AML-193 (cell line): Measurements from ENCODE around the gene TMEM176A.
"Not testable (repeated sequence)": the region's sequence is repeated elsewhere in the genome, so short reads cannot be mapped to it uniquely, and the experiment has no call there.

Experiments used
- DNase-seq, 2 experiments: peaks; one replicate each; lab custom pipeline; 2025; lab: John Stamatoyannopoulos, UW

TMEM176A gene

DNA sequence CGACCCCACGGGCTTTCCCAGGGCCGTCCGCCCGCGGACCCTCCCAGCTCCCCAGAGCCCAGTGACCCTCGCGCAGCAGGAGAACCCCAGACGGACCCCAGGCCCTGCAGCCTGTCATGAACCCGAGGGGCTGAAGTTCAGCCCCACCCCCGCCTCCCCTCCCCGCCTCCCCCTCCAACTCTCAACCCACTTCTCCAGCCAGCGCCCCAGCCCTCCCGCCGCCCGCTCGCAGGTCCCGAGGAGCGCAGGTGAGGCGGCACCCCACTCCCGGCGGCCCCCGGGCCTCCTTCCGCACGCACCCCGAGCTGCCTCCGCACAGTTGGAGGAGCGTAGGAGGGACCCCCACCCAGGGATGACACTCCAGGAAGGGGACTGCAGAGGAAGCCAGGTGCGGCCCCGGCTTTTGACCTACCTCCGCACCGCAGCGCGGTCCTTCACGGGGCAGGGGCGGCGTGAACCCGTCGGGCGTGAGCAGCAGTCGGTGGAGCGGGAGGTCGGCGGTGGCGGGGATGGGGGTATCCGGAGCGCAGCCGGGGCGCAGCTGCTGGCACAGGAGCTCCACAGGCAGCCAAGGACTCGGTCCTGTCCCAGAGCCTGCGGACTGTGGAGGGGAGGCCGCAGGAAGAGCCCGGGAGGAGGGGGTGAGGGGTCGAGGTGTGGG lies at the start of gene TMEM176A:
Gene TMEM176A (plus strand): TSS at position 189 of the 661 bp plus-strand sequence. CDS start 782 bp downstream, outside the sequence.
- DNase-seq = no peak

GRCh38 chr7:150751702-150752101 lies 48.9 kb upstream of the TMEM176A start:
- no peak for DNase-seq

DNA sequence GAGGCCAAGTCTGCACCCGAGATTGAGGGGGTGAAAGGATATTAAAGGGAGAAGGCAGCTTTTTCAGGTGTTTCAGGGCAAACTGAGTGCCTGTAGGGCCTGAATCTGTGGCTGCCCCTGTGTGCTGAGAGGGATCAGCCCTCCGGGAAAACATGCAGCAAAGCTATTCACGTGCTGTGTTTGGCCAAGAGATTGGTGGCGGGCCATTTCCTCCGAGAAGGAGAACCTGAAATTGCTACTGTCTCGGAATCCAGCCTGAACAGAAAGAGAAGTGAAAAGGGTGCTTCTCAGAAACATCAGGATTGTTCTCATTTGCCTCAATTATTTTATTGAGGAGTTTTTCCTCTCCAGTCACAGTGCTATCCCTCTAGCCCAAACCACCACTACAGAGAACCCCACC lies 47.3 kb upstream of the TMEM176A start:
- no peak for DNase-seq

- DNase-seq = peak; percentile 12 to 35
Measured at GRCh38 chr7:150753826-150754603, 46.6 kb upstream of the TMEM176A start.

GRCh38 chr7:150754951-150755350 lies 45.6 kb upstream of the TMEM176A start:
- DNase-seq = no peak

- no peak for DNase-seq
Measured at GRCh38 chr7:150755473-150756099, 45.0 kb upstream of the TMEM176A start.

GRCh38 chr7:150756166-150756565 lies 44.4 kb upstream of the TMEM176A start:
- DNase-seq = no peak

GRCh38 chr7:150756858-150757257 lies 43.7 kb upstream of the TMEM176A start:
- DNase-seq = peak; percentile 27 to 40

GRCh38 chr7:150759479-150759878 lies 41.1 kb upstream of the TMEM176A start:
- no peak for DNase-seq

DNA sequence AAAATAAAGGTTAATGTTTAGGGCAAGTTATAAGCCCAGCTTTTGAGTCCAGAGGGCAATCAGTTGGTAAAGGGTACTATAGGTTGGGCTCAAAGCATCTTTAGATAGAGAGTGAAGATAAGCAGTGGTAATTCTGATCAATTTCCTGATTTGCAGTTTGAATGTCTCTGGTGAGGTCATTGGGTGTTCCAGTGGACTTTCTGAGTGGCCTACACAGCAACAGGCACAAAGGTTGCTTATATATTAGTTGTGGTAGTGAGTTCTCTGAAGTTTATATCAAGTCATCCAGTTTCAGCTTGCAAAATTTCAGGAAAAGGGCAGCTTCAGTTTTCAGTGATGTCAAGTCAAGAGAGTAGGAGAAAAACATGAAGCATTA lies 34.2 kb upstream of the TMEM176A start:
- DNase-seq = no peak

GRCh38 chr7:150769768-150770167 lies 30.8 kb upstream of the TMEM176A start:
- DNase-seq = no peak

GRCh38 chr7:150774131-150774530 lies 26.4 kb upstream of the TMEM176A start:
- not testable (repeated sequence) for DNase-seq

DNA sequence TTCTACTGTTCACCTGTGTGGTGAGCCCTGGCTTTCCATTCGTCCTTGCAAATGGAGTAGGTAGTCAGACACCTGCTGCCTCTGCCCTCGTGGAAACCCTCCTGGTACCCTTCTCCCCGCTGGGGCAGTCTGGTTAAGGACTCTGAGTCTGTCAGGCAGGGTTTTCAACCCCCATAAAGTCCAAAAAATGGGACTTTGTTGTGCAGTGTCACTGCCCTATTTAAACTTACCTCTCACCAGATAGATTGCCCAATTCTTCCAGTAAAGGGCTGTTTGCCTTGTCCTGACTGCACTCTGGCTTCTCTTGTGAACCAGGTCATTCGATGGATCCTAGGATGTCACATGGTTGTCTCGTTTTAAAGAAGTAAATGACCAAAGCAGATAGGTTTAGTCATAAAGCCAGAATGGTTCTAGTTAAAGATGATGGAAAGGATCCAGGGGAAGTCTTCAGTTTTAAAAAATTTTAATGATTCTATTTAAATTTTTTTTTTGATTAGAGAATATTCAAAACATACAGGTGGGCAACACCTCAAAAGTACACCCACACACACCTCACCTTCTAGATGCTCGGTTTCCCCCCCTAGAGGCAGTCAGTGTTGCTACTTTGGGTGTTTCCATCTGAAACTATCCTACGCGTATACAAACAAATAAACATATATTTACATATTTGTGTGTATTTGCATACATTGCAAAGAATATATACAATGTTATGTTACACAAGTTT lies 22.4 kb upstream of the TMEM176A start:
- DNase-seq = no peak

DNA sequence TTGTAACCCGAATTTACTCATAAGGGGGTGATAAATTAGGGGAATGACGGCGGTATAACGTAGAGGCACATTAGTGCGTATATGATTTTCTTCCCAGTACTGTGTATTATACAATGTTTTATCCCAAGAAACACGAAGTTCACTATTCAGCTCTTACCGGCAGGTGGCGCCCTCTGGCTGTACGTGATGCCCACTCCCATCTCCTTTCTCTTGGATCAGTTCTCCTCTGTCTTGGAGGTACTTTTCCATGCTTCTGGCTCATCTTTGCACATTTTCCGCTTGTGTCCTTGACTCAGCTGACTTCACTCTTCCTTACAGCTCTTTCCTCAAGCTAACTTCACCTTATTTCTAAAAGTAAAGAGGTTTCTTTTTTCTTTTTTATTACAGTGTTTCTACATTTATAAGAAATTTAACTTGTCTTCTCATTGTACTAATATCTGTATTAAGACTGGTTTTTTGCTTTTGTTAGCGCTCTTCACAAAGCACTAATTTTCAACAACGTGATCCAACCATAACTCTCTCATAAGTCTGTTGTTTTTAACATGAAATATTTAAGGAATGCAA lies 21.7 kb upstream of the TMEM176A start:
- DNase-seq = peak; percentile 53 to 62

DNA sequence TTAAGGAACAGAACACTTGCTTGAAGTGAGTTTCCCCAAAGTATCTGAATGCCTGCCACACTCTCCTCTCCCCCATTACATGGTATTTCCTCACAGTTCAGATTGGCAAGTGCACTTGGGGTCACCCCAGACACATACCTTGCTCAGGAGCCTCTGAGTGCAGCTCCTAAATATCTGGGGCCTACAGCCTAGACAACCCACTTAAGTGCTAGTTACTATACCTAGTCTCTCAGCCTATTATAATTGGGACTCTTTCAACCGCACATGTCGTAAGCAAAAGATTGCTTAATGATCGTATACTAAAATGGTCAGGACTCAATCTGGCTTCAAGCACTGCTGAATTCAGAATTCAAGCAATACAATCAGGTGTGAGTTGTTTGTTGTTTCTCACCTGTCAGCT lies 20.3 kb upstream of the TMEM176A start:
- peak; percentile 32 to 45 for DNase-seq

DNA sequence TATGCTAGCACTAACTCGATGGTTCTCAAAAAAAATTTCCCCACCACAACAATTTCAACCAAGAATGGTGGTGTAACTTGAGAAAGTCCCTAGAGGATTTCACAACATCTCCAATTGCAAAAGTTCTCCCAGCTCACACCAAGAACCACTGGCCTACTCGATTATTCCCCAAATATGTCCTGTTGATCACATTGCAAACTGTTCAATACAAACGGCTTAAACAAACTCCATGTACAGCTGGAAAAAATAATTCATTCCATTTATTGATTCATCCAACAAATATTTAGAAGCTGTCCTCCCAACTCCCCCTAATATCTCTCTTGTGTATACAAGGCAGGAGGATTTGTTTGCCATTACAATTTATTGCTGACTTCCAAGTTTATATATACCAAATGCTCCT lies 19.5 kb upstream of the TMEM176A start:
- DNase-seq = peak; percentile 42 to 47

DNA sequence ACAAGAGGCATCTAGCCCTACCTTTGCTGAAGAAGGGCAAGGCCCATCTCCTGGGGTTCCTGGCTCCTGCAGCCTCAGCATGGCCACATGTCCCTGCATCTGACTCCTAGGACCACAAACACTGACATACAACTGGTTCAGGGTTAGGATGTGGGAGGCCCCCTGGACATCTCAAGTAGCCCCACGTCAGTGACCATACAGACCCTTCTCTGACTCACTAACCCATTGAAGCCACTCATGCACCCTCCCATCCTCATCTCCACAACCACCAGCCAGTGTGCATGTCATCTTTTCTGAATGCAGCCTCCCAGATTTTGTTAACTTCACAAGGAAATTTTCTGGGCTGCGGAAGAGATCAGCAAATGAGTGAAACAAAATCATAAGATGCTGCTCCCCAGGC lies 18.6 kb upstream of the TMEM176A start:
- no peak for DNase-seq

DNA sequence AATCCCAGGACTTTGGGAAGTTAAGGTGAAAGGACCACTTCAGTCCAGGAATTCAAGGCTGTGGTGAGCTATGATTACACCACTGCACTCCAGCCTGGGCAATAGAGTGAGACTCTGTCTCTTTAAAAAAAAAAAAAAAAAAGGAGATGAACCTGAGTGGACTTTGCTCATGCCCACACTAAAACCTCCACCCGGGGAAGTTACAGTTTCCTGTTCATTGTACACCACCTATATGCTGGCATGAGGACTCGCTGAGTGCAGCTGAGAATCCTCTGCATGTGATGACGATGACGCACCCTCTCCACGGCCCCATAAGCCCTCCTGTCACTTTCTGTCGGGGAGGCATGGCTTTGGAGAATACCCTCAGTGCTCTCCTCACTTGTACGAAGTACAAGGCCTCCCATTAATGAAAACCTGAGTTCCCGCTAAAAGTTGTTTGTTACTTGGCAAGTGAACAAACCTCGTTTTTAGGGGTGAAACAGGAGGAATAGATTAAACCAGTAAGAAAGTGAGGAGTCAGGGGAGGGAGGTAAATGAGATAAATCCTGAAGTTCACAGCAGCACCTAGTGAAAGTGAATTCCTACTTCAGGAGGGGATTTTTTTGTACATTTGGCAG lies 16.3 kb upstream of the TMEM176A start:
- no peak for DNase-seq

DNA sequence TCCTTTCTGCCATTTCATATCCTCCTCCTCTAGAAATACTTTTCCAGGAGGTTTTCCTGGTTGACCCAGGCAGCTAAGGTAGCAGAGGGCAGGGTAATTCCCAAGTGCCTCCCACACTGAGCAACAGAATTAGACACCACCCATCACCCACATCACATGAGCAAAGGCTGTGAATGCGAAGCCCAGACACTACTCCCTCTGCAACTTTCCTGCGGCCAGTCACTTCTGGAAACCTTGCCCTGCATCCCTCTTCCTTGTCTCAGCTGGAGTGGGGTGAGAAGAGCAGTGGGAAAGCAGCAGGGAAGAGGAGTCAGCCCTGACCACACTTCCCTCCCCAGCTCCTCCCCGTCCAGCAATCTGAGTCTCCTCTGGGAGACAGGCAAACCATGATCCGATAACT lies 15.6 kb upstream of the TMEM176A start:
- no peak for DNase-seq

- DNase-seq = peak; percentile 95 to 98
Measured at GRCh38 chr7:150787321-150788281, 13.0 kb upstream of the TMEM176A start.
